Fibroblast of villous mesenchyme (primary cell): ENCODE data around the gene ADIPOQ. TPM values are rescaled to one million over a fixed set of nuclear protein-coding genes. Genes with fewer than 3 reads are reported as not detected.
A peak's percentile ranks its signal among the peaks of the same experiment; 100 is the strongest.

Experiments used
- DNase-seq: peaks from one replicate; pipeline ENCODE4 v3.0.0-alpha.2; 2010; ENCODE audit warnings: low read depth
- H3K4me3 ChIP-seq: 2 replicates; pipeline ENCODE4 v1.5.1; 2011; ENCODE audit warnings: low read depth, mild to moderate bottlenecking, low read length
- CTCF ChIP-seq: IDR thresholded peaks from 2 replicates; pipeline ENCODE4 v1.5.1; 2012; ENCODE audit warnings: low read depth, mild to moderate bottlenecking, low read length; ENCODE audit not compliant: insufficient read depth
- total RNA-seq: library from RNA; depleted of rRNA; stranded (reverse); fragments of >200 nt; gene quantifications from 2 replicates; pipeline ENCODE4 v1.2.3, GENCODE V29; 2012

ADIPOQ gene
- total RNA-seq, 1 donor: not detected

GRCh38 chr3:186828340-186828739, 14.2 kb upstream of the ADIPOQ start:
- DNase-seq: no peak
- no peak overlapping the region for H3K4me3 ChIP-seq
- no peak for TF ChIP-seq CTCF

GRCh38 chr3:186831798-186832197, 10.7 kb upstream of the ADIPOQ start:
- no peak for TF ChIP-seq CTCF
- H3K4me3 ChIP-seq: no peak overlapping the region
- DNase-seq: no peak

- no peak for DNase-seq
- TF ChIP-seq CTCF: no peak
- H3K4me3 ChIP-seq: no peak overlapping the region
Measured at GRCh38 chr3:186832276-186832675, 10.2 kb upstream of the ADIPOQ start.

- DNase-seq: peak; percentile 48
- no peak for TF ChIP-seq CTCF
- no peak overlapping the region for H3K4me3 ChIP-seq
Measured at GRCh38 chr3:186839874-186840641, 2.5 kb upstream of the ADIPOQ start.

- TF ChIP-seq CTCF: no peak
- no peak overlapping the region for H3K4me3 ChIP-seq
- DNase-seq: no peak
Measured at GRCh38 chr3:186841620-186842019, 890 bp upstream of the ADIPOQ start.

GRCh38 chr3:186843039-186843432, 526 bp downstream of the ADIPOQ start:
- no peak for DNase-seq
- no peak for TF ChIP-seq CTCF
- H3K4me3 ChIP-seq: no peak overlapping the region

- no peak for DNase-seq
- TF ChIP-seq CTCF: no peak
Measured at GRCh38 chr3:186844908-186845307, 2.4 kb downstream of the ADIPOQ start.

More at GRCh38 chr3:186844908-186845307, 2.4 kb downstream of the ADIPOQ start:
- no peak overlapping the region for H3K4me3 ChIP-seq
